GM10266 (cell line): ENCODE data around the gene CDK19.

Source experiments
- DNase-seq: peaks from one replicate; pipeline ENCODE4 v3.0.0; 2012; ENCODE audit errors: extremely low spot score
- TF ChIP-seq, protein P1 (sequence below): IDR thresholded peaks from 2 replicates; pipeline ENCODE4 v1.5.1; 2012; ENCODE audit warnings: mild to moderate bottlenecking, low read depth; ENCODE audit not compliant: control insufficient read depth, insufficient read depth; ENCODE audit errors: missing control alignments

CDK19 gene

GRCh38 chr6:110566346-110567125 is 248.7 kb downstream of the CDK19 start:
- TF ChIP-seq, protein P1, sequence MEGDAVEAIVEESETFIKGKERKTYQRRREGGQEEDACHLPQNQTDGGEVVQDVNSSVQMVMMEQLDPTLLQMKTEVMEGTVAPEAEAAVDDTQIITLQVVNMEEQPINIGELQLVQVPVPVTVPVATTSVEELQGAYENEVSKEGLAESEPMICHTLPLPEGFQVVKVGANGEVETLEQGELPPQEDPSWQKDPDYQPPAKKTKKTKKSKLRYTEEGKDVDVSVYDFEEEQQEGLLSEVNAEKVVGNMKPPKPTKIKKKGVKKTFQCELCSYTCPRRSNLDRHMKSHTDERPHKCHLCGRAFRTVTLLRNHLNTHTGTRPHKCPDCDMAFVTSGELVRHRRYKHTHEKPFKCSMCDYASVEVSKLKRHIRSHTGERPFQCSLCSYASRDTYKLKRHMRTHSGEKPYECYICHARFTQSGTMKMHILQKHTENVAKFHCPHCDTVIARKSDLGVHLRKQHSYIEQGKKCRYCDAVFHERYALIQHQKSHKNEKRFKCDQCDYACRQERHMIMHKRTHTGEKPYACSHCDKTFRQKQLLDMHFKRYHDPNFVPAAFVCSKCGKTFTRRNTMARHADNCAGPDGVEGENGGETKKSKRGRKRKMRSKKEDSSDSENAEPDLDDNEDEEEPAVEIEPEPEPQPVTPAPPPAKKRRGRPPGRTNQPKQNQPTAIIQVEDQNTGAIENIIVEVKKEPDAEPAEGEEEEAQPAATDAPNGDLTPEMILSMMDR: no peak
- no peak for DNase-seq

DNA sequence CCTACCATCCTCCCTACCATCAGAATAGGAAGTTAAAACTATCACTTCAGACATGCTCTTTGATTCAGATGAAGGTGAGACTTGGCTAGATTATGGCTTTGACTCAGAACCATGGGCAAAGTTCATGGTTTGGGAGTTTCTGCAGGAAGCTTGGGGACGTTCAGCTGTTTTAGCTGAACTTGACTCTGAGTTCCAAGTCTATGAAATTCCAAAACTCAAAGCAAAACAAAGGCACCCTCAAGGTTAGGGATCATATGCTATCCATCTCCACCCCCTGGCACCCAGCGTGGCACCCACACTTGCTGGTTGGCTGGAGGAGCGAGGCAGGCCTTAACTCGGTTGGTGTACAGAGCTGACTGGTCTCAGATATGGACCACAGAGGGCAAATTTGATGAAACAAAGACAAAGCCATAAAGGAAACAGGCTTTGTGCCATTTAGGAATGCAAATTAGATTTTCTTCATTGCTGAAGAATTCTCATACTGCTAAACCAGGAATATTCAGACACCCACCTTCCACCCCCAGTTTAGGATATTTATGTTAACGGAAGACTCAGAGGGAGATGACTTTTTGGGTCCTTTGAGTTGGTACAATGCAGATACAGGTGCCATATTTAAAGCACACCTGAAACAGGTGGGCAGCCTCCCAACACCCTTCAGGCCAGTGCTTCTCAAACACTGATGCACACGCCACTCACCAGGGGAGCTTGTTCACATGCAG is 250.4 kb downstream of the CDK19 start:
- TF ChIP-seq, protein P1: no peak
- no peak for DNase-seq

GRCh38 chr6:110563711-110564110 is 251.6 kb downstream of the CDK19 start:
- TF ChIP-seq, protein P1: no peak
- no peak for DNase-seq

DNA sequence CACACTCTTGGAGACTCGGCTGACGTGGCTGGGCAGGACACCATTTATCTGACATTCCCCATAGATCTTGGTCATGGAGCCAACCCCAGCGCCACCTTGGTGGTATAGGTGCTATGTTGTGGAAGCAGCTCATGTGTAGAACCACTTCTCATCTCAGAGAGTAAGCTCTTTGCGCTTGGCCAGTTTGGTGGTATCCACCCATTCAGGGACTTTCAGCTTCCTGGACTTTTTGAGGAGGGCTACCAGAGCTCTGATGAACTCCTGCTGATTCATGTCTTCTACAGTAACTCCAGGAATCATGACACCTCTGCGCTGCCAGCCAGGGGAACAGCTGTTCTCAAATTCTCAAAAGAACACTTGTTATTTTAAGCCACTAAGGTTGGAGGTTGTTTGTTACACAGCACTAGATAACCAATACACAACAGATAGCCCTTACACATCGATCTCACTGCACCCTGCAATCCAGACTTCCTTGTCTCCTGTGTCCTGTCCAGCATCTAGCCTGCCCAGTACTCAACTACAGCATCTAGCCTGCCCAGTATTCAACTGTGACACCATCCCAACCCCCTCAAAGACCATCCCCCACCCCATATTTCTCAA is 252.9 kb downstream of the CDK19 start:
- no peak for DNase-seq
- TF ChIP-seq, protein P1: no peak

- TF ChIP-seq, protein P1: no peak
- no peak for DNase-seq
These were observed 253.6 kb downstream of the CDK19 start for GRCh38 chr6:110561696-110562095.

DNA sequence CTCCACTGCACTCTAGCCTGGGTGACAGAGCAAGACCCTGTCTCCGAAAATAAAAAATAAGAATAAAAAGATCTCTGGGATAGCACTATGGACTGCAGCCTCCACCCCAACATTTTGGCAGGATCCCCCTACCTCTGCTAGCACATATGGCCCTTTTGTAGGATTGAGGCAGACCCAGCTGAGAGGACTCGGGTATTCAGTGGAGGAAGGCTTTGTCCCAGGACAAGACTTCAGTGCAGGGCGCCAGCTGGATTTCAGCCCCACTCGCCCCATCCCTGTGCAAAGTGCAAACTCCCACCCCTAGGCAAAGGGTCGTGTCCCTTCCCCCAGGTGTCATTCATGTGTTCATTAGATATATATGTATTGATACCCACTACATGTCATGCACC is 254.3 kb downstream of the CDK19 start:
- TF ChIP-seq, protein P1: no peak
- no peak for DNase-seq

DNA sequence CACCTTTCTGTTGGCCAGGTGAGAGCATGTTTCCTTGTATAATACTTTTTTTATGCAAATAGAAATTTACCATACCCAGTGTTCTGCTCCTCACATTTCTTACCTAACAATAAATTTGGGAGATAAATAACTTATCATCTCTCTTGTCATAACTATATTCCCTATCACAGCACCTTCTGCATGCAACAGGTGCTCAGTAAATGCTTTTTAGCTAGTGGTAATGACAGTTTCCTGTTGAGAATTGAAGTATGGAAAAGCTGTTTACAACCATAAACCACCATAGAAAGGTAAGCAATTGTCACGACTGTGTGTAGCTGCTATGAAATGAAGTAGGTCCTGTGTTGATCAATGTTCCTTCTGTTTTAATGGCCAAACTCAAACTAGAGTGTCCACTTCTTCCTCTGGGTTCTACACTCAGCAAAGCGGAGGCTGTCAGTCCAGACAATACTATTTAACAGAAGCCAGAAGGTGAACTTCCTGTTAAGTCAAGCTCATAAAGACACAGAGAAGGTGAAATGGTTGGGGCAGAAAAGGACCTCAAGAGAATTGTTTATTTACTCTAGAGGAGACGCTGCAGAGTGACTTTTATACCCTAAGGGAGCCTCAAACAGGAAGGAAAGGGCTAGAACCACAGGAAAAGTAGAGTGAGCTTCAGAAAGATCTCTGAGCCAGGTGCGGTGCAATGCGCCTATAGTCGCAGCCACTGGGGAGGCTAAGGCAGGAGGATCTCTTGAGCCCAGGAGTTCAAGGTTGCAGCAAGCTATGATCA is 254.8 kb downstream of the CDK19 start:
- TF ChIP-seq, protein P1: no peak
- no peak for DNase-seq
